Occipital lobe (tissue), 3 donors: ENCODE results near the gene SLC43A3. TPM values are rescaled to one million over a fixed set of nuclear protein-coding genes. Genes with fewer than 3 reads are reported as not detected.

ENCODE experiments used
- DNase-seq: peaks from one replicate; lab custom pipeline; 2025; lab: John Stamatoyannopoulos, UW
- small RNA-seq: library from RNA; depleted of rRNA; stranded (forward); fragments of <200 nt; gene quantifications from one replicate; pipeline ENCODE3, GENCODE V24; 2014
- total RNA-seq: library from RNA; depleted of rRNA; stranded (reverse); fragments of >200 nt; gene quantifications from one replicate; pipeline ENCODE4 v1.2.3, GENCODE V29; 2014

The SLC43A3 gene
- total RNA-seq, 1 donor from 2014 or later = 8.7 TPM

DNA sequence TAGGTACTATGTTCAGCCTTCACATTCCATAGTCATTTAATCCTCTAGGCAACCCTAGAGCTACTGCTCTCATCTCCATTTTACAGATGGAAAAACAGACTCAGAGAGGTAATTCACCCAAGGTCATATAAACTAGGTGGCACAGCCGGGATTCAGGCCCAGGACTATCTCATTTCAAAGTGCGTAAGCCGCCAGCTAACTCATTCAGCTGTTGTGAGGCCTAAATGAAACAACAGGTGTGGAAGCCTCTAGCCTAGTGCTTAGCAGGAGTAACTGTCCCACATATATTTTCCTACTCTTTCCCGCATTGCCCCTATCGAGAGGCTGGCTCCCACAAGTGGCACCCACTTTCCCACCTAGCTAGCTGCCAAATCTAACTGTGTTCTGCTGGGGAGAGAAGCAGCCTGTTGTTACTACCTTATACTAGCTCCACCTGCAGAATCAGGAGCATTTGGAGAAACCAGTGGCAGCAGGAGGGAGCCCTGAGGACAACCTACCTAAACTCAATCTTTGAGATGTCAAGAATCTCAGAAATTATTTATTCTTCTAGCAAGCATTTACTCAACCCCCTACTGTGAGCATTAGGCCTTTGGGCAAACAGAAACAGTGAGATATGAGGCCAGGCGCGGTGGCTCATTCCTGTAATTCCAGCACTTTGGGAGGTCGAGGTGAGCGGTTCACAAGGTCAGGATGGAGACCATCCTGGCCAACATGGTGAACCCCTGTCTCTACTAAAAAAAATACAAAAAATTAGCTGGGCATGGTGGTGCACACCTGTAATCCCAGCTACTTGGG lies 66.8 kb downstream of the SLC43A3 start:
- DNase-seq = no peak

DNA sequence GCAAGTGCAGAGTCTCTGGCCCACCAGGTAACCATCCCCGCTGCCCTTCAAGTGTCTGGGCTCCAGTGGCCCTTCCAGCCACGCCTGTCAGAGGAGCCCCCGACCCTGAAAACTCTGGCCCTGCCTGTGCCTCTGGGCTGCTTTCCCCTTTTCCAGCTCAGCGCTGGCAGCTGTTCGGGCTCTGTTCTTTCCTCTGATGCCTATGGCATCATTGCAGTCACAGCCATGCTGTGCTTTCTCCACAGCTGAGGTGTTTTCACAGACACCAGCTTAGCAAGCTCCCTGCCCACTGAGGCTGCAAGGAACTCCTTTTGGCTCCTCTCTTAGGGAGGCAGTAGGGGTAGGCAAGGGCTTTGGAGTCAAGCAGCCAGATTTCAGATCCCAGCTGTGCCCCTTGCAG lies 67.5 kb downstream of the SLC43A3 start:
- DNase-seq = no peak

DNA sequence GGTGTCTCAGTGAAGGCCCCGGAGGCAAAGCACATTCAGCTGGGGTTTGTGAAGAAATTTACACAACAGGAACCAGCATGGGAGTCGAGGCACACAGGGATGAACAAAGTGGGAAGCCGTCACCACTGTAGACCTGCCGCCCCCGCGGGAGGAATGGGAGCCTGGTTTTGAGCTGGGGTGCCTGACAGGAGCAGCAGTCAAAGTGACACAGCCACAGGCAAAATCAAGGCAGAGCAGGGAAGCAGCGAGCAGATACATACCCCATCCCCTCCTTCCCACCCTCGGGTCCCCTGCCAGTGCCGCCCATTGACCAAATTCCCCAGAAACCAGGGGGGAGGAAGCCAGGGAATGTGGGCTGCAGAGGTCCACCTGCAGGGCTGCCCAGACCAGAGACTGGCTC lies 67.9 kb downstream of the SLC43A3 start:
- DNase-seq = no peak

DNA sequence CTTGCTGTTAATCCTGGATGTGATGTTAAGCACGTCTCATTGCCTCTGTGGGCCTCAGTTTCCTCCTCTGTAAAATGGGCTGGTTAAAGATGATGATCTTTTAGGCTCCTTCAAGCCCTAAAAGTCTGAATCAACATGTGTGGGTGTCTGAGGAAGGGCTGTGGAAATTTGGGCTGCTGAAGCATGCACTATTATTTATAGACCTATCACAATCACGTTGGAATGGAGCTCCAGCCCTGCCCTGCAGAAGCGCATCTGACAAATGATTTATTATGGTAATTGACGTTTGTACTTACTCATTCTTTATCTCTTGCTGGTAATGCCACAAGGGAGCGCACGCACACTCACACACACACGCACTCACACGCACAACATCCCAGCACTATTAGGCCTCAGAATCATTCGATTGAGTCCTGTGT lies 68.4 kb downstream of the SLC43A3 start:
- no peak for DNase-seq

DNA sequence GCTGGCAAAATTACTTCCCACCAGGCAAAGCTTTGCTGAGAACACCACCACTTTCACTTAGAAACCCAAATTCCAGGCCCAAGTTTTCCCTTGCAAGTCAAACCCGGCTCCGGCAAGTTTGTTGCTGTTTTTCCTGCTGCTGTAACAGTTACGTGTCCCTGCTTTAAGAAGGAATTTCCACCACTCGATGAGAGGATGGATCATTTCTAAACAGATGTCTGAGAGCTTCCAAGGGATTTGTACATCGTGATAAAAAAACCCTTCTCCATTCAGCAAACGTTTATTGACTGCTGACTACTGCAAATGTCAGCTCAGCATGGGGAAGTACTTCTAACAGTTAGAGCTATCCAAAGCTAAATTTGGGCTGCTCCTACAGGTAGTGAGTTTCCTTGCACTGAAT lies 69.1 kb downstream of the SLC43A3 start:
- no peak for DNase-seq

DNA sequence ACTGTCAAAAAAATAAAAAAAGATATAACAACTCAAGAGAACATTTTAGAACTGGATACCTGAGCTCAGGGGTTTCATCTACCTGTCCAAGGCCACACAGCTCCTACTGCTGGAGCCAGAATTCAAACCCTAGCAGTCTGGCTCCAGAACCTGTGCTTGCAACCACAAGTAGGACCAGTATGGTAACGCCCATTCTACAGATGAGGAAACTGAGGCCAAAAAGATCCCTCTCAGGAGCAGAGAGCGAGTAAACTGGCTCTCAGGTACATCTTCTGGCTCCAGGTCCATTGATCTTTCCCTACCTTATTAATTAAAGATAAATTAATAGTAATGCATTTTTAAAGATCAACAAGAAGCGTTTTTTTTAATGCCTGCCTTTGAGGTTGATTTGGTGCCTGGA lies 69.6 kb downstream of the SLC43A3 start:
- no peak for DNase-seq

Small RNA genes lying within 50 kb of the gene (small RNA-seq; reads per million reads assigned to genes)
- gene RNA5SP341 = not detected

Other genes starting within 250 kb of the SLC43A3 start
- gene LRRC55, start 245.2 kb downstream of the SLC43A3 start, total RNA-seq = 25.7 TPM
- 5.8 TPM for gene APLNR, start 189.9 kb downstream of the SLC43A3 start, total RNA-seq
- gene TNKS1BP1, start 102.2 kb downstream of the SLC43A3 start, total RNA-seq = 19.3 TPM
- 49.8 TPM for gene SSRP1, start 91.2 kb downstream of the SLC43A3 start, total RNA-seq
- not detected for gene P2RX3, start 88.8 kb downstream of the SLC43A3 start, total RNA-seq
- 0.31 TPM for gene PRG3, start 46.0 kb downstream of the SLC43A3 start, total RNA-seq
- not detected for gene PRG2, start 36.5 kb downstream of the SLC43A3 start, total RNA-seq
- gene RTN4RL2, start 33.4 kb upstream of the SLC43A3 start, total RNA-seq = 0.47 TPM
- 0.94 TPM for gene SLC43A1, start 88.6 kb upstream of the SLC43A3 start, total RNA-seq
- gene TIMM10, start 103.6 kb upstream of the SLC43A3 start, total RNA-seq = 33.1 TPM
- not detected for gene SMTNL1, start 110.5 kb upstream of the SLC43A3 start, total RNA-seq
- gene UBE2L6, start 140.6 kb upstream of the SLC43A3 start, total RNA-seq = 46.6 TPM
- 9.0 TPM for gene SERPING1, start 170.6 kb upstream of the SLC43A3 start, total RNA-seq
- gene YPEL4, start 222.8 kb upstream of the SLC43A3 start, total RNA-seq = 3.6 TPM
- 15.1 TPM for gene CLP1, start 230.6 kb upstream of the SLC43A3 start, total RNA-seq
- gene ZDHHC5, start 241.0 kb upstream of the SLC43A3 start, total RNA-seq = 18.6 TPM